GM11168 (cell line): ENCODE results near the gene ASB7.

Source experiments
- in situ Hi-C: fragments of 300-500 bp; cut with MboI; formaldehyde crosslinking; loops from one replicate; pipeline ENCODE4 v1.12.0; 2022; ENCODE audit warnings: low sequenced_read_pairs; ENCODE audit not compliant: unreplicated experiment

Gene ASB7

GRCh38 chr15:100593431-100593830 lies 9.0 kb upstream of the ASB7 start:
- in situ Hi-C loops = no loop called here

DNA sequence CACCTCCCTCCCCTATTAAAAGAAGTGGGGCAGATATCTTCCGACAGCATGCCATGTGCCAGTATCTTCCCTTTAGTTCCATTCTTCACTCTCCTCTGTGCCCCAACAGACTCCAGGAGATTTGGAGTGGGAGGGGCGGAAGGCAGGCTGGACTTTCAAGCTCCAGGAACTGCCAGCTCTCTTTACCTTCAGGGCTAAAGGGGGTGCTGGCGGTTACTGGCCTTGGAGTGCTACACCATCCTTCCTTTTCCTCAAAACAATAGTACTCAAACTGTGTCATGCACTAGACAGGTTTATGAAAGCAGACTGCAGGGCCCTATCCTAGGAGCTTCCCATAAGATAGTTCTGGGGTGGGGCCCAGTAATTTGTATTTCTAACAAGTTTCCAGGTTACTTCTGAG lies 6.4 kb upstream of the ASB7 start:
- in situ Hi-C loops = no loop called here

GRCh38 chr15:100596792-100597191 lies 5.6 kb upstream of the ASB7 start:
- in situ Hi-C loops = no loop called here

GRCh38 chr15:100597862-100598261 lies 4.5 kb upstream of the ASB7 start:
- in situ Hi-C loops = no loop called here

DNA sequence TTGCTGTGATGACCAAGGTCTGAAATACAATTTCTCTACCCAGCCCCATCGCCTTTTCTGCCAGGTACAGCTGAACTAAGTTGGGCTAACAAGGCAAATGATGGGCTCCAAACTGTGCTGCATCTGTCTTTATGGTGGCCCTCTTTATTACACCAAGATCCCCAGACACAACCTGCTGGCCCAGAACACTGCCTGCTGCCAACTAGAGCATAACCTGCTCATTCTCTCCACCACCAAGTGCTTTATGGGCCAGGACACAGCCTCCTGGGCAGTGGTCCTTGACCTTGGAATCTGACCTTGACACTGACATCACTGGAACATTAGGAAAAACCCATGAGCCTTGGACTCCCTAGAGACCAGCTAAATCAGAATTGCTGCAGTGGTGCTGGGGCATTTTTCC lies 3.7 kb upstream of the ASB7 start:
- in situ Hi-C loops = no loop called here

DNA sequence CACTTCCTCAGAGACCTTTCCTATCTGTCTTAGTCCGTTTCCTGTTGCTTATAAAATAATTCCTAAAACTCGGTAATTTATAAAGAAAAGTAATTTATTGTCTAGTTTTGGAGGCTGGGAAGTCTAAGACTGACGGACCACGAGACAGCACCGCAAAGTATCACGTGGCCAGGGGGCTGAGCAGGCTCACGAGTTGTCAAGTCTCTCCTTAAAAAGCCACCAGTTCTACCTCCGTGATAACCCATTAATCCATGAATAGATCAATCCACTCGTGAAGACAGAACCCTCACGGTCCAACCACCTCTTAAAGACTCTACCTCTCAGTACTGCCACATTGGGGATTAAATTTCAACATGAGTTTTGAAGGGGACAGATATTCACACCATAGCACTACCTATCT lies 1.2 kb upstream of the ASB7 start:
- in situ Hi-C loops = loop anchor here (25.0 kb wide), 1 partner anchor 411 kb away; no protein-coding TSS in a partner anchor

DNA sequence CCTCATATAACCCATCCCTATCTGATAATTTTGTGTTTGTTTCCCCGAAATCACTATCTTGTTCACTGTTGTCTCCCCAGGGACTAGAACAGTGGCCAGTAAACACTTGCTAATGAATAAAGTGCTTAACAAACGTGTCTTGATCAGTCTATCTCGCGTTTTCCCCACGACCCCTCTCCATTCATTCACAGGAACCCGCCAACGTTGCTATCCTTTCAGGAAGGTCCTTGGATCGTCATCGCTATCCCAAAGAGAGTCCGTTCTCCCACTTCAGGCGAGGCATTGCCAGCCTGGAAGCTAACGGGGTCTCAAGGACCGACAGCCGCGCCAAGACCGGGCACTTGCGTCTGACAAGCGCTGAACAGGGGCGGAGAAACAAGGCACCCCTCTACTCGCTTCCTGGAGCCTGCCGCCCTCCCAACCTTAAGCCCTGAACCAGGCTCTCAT lies 749 bp upstream of the ASB7 start:
- in situ Hi-C loops = loop anchor here (25.0 kb wide), 1 partner anchor 411 kb away; no protein-coding TSS in a partner anchor

DNA sequence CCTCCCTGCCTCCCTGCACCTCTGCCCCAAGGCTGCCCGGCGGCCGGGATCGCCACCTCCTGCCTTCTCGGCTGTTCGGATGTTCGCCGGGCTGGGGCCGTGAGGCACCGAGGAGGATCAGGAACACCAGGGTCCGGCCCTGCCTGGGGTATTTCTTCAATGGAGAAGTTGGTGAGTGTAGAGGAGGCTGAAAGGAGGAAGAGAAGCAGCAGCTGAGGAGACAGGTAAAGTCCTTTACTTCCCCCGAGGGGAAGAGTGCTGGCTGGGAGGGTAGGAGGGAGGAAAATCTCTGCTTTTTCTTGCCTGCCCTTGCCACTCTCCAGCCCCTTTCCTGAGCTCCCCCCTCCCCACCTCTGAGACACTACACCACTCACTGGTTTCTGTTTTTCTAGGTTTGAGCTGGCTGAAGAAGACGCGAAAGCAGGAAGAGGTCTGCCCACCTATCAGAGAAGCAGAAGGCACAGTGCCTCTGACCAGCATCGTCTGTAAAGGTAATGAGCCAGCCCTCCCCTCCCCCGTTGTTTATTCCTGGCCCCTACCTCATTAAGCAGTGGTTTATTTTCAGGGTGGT lies 519 bp downstream of the ASB7 start:
- in situ Hi-C loops = loop anchor here (25.0 kb wide), 1 partner anchor 409 kb away; no protein-coding TSS in a partner anchor

DNA sequence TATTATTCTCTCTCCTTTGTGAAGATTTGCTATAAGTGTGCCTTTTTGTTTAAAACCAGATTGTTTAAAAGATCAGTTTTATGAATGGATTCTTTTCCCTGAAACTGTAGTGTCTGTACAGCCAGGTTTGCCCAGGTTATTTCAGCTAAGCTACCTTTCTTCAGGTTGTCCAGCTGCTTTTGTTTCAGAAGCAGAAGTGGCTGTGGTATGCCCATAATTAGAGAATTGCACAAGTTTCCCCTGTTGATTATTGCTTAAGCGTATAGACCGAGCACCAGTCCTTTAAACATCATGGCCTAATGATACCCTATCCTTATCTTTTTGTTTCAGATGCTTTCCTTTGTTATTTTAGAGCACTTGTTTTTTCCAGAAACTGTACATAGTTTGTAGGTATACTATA lies 10.2 kb downstream of the ASB7 start:
- in situ Hi-C loops = loop anchor here (25.0 kb wide), 1 partner anchor 400 kb away; no protein-coding TSS in a partner anchor

GRCh38 chr15:100613208-100613607 lies 10.8 kb downstream of the ASB7 start:
- in situ Hi-C loops = loop anchor here (25.0 kb wide), 1 partner anchor 399 kb away; no protein-coding TSS in a partner anchor

DNA sequence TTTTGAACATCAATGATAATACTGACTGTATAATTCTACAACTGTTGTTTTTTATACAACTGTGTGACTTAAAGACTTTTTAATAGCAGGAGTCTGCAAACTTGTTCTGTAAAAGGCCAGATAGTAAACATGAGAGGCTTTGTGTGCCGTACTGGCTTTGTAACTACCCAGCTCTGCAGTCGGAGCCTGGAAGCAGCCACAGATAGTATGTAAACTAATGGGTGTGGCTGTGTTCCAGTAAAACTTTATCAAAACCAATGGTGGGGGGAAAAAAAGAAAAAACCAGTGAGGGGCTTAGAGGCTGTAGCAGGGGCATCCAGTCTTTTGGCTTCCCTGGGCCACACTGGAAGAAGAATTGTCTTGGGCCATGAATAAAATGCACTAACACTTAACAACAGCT lies 11.9 kb downstream of the ASB7 start:
- in situ Hi-C loops = loop anchor here (25.0 kb wide), 1 partner anchor 398 kb away; no protein-coding TSS in a partner anchor

DNA sequence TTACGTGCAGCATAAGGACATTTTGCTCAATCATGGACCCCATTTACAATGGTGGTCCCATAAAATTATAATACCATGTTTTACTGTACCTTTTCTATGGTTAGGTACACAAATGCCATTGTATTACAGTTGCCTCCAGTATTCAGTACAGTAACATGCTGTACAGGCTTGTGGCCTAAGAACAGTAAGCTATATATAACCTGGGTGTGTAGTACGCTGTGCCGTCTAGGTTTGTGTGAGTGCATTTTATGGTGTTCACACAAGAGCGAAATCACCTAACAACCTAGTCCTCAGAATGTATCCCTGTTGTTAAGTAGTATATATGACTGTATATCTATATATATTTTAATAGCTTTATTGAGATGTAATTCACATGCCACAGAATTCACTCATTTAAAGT lies 12.5 kb downstream of the ASB7 start:
- in situ Hi-C loops = loop anchor here (25.0 kb wide), 1 partner anchor 397 kb away; no protein-coding TSS in a partner anchor

- in situ Hi-C loops = loop anchor here (25.0 kb wide), 1 partner anchor 396 kb away; no protein-coding TSS in a partner anchor
Measured at GRCh38 chr15:100615801-100616200, 13.4 kb downstream of the ASB7 start.

DNA sequence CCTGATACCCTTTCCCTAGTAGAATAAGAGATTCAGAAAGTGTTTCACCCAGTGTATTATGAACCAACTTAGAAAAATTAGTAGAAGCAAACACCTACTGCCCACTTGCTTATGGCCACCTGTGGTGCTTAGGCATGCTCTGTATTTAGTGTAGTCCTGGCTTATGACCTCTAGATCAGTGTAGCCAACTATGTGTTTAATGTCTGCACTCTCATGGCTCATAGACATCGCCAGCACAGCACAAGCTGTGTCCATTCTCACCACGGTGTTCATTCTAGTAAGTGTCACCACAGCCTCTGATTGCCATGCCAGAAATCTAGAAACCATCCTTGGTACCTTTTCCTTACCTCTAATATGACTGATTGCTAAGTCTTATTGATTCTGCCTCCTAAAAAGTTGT lies 14.3 kb downstream of the ASB7 start:
- in situ Hi-C loops = loop anchor here (25.0 kb wide), 1 partner anchor 396 kb away; no protein-coding TSS in a partner anchor

DNA sequence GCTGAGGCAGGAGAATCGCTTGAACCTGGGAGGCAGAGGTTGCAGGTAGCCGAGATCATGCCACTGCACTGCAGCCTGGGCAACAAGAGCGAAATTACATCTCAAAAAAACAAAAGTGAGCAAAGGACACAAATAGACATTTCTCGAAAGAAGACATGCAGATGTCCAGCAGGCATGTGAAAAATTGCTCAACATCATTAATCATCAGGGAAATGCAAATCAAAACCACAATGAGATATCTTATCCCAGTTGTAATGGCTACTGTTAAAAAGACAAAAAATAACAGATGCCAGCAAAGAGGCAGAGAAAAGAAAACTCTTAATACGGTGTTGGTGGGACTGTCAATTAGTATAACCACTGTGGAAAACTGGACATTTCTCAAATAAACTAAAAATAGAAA lies 20.9 kb downstream of the ASB7 start:
- in situ Hi-C loops = loop anchor here (25.0 kb wide), 1 partner anchor 389 kb away; no protein-coding TSS in a partner anchor

- in situ Hi-C loops = no loop called here
Measured at GRCh38 chr15:100627789-100628395, 25.5 kb downstream of the ASB7 start.

GRCh38 chr15:100628746-100629145 lies 26.4 kb downstream of the ASB7 start:
- in situ Hi-C loops = no loop called here

- in situ Hi-C loops = no loop called here
Measured at GRCh38 chr15:100631831-100632230, 29.4 kb downstream of the ASB7 start.

DNA sequence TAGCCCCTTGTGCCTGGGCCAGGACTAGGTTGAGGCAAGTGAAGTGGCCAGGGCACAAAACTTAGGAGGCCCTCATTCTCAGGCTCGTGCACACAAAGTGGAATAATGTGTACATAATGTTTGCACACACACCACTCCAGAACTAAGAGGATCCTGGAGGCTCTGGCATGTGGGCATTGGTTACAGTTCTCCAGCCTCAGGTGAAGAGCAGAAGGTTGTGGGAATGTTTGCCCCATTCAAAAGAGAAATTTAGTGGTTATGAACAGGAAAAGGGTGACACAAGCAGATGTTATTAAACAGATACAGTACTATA lies 31.3 kb downstream of the ASB7 start:
- in situ Hi-C loops = no loop called here

GRCh38 chr15:100635406-100636071 lies 33.1 kb downstream of the ASB7 start:
- in situ Hi-C loops = no loop called here

DNA sequence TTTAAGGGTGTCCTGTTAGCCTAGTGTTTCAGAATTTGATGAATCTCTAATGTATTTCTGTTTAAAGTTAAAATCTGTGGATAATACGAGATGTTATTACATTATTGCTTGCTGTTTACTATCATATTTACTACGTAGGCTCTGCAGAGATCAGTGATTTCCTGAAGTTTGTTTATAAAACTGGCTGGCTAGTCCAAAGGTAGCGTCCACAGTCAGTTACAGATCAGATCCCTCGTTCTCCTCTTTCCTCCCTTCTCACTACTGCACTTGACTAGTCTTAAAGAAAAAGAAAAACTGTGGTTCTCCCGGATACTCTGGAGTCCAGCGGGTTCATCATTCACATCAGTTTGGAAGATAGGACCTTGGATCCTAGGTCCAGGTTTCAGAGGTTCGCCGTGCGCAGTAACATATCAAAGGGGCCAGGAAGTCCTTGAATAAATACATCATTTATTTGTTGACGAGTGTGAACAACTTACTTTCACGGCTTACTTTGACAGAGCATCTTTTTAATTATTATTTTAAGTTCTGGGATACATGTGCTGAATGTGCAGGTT lies 35.9 kb downstream of the ASB7 start:
- in situ Hi-C loops = no loop called here
